Peyer's patch (tissue), 4 donors: ENCODE data around the gene ADCY7.

Source experiments
- CTCF ChIP-seq, 6 experiments: fragments of 450-650 bp in 4 of 6; fragments of 200-600 bp in 2 of 6; sonication (generic) in 1 of 6; IDR thresholded peaks; one replicate each; pipeline ENCODE4 v1.5.1; 2017 to 2019; ENCODE audit warnings: antibody characterized with exemption in 6 of 6, mild to moderate bottlenecking in 3 of 6, moderate library complexity in 1 of 6
- POLR2A ChIP-seq, 2 donors: fragments of 450-650 bp; IDR thresholded peaks; one replicate each; pipeline ENCODE4 v1.5.1; 2017; ENCODE audit warnings: antibody characterized with exemption in 2 of 2, mild to moderate bottlenecking in 2 of 2, moderate library complexity in 2 of 2

- TF ChIP-seq CTCF (IDR thresholded peaks at IDR 0.05) (no peak), POLR2A (IDR thresholded peaks at IDR 0.05) (no peak)
Measured at GRCh38 chr16:50354082-50354481, 87.7 kb downstream of the ADCY7 start.
